ENCODE measurements around the gene MEN1.

- TF ChIP-seq CTCF (IDR thresholded peaks at IDR 0.05), result no peak
- TF ChIP-seq EP300 (IDR thresholded peaks at IDR 0.05), result no peak
- TF ChIP-seq POLR2AphosphoS5 (IDR thresholded peaks at IDR 0.05), result no peak
- TF ChIP-seq POLR2A (IDR thresholded peaks at IDR 0.05), result no peak
Observed at GRCh38 chr11:64845129-64845775, 34.9 kb upstream of the MEN1 start.

All from upper lobe of left lung (tissue), 4 donors.